K562 (cell line): Measurements from ENCODE around the gene ATF6B.

Experiments
- CTCF ChIP-seq, 3 experiments: IDR thresholded peaks in 2 of 3; conservative IDR thresholded peaks in 1 of 3; 2 replicates each; pipeline ENCODE4 v1.5.1; 2011 to 2012; ENCODE audit warnings: low read length in 3 of 3, mild to moderate bottlenecking in 3 of 3, control low read depth in 2 of 3, improper control_type of control experiment in 1 of 3, inconsistent platforms in 1 of 3, low read depth in 1 of 3, mixed read lengths in 1 of 3, moderate library complexity in 1 of 3; ENCODE audit not compliant: insufficient read depth in 2 of 3
- E2F1 ChIP-seq: sonication (generic); formaldehyde crosslinking; IDR thresholded peaks from 2 replicates; pipeline ENCODE4 v1.8.1; 2023; ENCODE audit warnings: mild to moderate bottlenecking, missing genetic modification reagents, moderate library complexity
- GABPA ChIP-seq: fragments of 200-800 bp; sonication (Bioruptor generic); conservative IDR thresholded peaks from 2 replicates; pipeline ENCODE4 v1.6.1; 2016; ENCODE audit warnings: low read depth, missing genetic modification characterization, missing compliant biosample characterization
- MAZ ChIP-seq, 2 experiments: fragments of 450-650 bp in 1 of 2; sonication (generic) in 1 of 2; formaldehyde crosslinking; IDR thresholded peaks in 1 of 2; conservative IDR thresholded peaks in 1 of 2; 2 replicates each; pipeline versions ENCODE4 v1.4.0 to v1.5.0; 2020; ENCODE audit warnings: mild to moderate bottlenecking in 1 of 2, missing genetic modification reagents in 1 of 2
- POLR2A ChIP-seq: fragments of 450-650 bp; conservative IDR thresholded peaks from 2 replicates; pipeline ENCODE4 v1.6.1; 2016
- POLR2AphosphoS5 ChIP-seq: IDR thresholded peaks from 2 replicates; pipeline ENCODE4 v1.6.1; 2011; ENCODE audit warnings: mild to moderate bottlenecking, low read depth, low read length, moderate library complexity; ENCODE audit not compliant: control insufficient read depth, insufficient read depth
- REST ChIP-seq, 2 experiments: fragments of 450-650 bp; formaldehyde crosslinking in 1 of 2; IDR thresholded peaks; 2 replicates each; pipeline versions ENCODE4 v1.4.0 to v1.6.1; 2014 to 2020; ENCODE audit warnings: mild to moderate bottlenecking in 2 of 2, borderline replicate concordance in 1 of 2, low read depth in 1 of 2
- SMARCC2 ChIP-seq: fragments of 450-650 bp; IDR thresholded peaks from 2 replicates; pipeline ENCODE4 v1.6.1; 2017; ENCODE audit warnings: antibody characterized with exemption, moderate library complexity, mild to moderate bottlenecking, low read depth
- SMC3 ChIP-seq: conservative IDR thresholded peaks from 2 replicates; pipeline ENCODE4 v1.6.1; 2011; ENCODE audit warnings: low read depth, low read length, improper control_type of control experiment; ENCODE audit not compliant: insufficient read depth
- ZNF3 ChIP-seq: fragments of 250-450 bp; sonication (Bioruptor Pico); IDR thresholded peaks from 2 replicates; pipeline ENCODE4 v1.5.0; 2021; ENCODE audit warnings: mild to moderate bottlenecking, moderate library complexity
- ZNF592 ChIP-seq: fragments of 450-650 bp; IDR thresholded peaks from 2 replicates; pipeline ENCODE4 v1.6.1; 2017; ENCODE audit warnings: antibody characterized with exemption, mild to moderate bottlenecking
- ZNF780A ChIP-seq: fragments of 250-450 bp; sonication (Bioruptor Pico); IDR thresholded peaks from 2 replicates; pipeline ENCODE4 v1.5.0; 2021; ENCODE audit warnings: mild to moderate bottlenecking
- ZZZ3 ChIP-seq: fragments of 450-650 bp; IDR thresholded peaks from 2 replicates; pipeline ENCODE4 v1.6.1; 2016; ENCODE audit warnings: antibody characterized with exemption, mild to moderate bottlenecking, moderate library complexity

- TF ChIP-seq E2F1 (CRISPR knock-in tag) (no peak), ZNF780A (CRISPR knock-in tag) (no peak), POLR2A (no peak), CTCF (IDR thresholded peaks at IDR 0.05 in 2 of 3, conservative IDR thresholded peaks at IDR 0.05 in 1 of 3; ENCODE audit: insufficient read depth in 2 of 3, low read depth in 1 of 3, low read length in 3 of 3) (no peak), GABPA (no peak), ZZZ3 (no peak), ZNF592 (no peak), MAZ (CRISPR knock-in tag; conservative IDR thresholded peaks at IDR 0.05 in 1 of 2, IDR thresholded peaks at IDR 0.05 in 1 of 2) (no peak), REST (IDR thresholded peaks at IDR 0.05; ENCODE audit: borderline replicate concordance) (no peak), REST (CRISPR knock-in tag; IDR thresholded peaks at IDR 0.05; ENCODE audit: low read depth) (no peak), SMC3 (no peak), SMARCC2 (no peak), ZNF3 (CRISPR knock-in tag) (no peak), POLR2AphosphoS5 (no peak)
Observed at GRCh38 chr6:32133786-32134185, 5.7 kb upstream of the ATF6B start.
